Activated naive CD4-positive, alpha-beta T cell treated with anti-CD3 and anti-CD28 coated beads, Interleukin-2, amount 50 U/mL, for 24 hours (primary cell): ENCODE measurements around the gene NCK2.

Experiments
- H3K27ac Mint-ChIP-seq: one replicate; pipeline ENCODE4 v1.8.0; 2021; ENCODE audit warnings: mild to moderate bottlenecking, mixed read lengths
- H3K27me3 Mint-ChIP-seq: one replicate; pipeline ENCODE4 v1.8.0; 2021; ENCODE audit warnings: mixed read lengths
- H3K36me3 Mint-ChIP-seq: one replicate; pipeline ENCODE4 v1.8.0; 2021; ENCODE audit warnings: mixed read lengths
- H3K4me1 Mint-ChIP-seq: one replicate; pipeline ENCODE4 v1.8.0; 2021; ENCODE audit warnings: mixed read lengths
- H3K4me3 Mint-ChIP-seq: one replicate; pipeline ENCODE4 v1.8.0; 2021; ENCODE audit warnings: mild to moderate bottlenecking, mixed read lengths
- H3K9me3 Mint-ChIP-seq: one replicate; pipeline ENCODE4 v1.8.0; 2021; ENCODE audit warnings: mixed read lengths

The NCK2 gene

DNA sequence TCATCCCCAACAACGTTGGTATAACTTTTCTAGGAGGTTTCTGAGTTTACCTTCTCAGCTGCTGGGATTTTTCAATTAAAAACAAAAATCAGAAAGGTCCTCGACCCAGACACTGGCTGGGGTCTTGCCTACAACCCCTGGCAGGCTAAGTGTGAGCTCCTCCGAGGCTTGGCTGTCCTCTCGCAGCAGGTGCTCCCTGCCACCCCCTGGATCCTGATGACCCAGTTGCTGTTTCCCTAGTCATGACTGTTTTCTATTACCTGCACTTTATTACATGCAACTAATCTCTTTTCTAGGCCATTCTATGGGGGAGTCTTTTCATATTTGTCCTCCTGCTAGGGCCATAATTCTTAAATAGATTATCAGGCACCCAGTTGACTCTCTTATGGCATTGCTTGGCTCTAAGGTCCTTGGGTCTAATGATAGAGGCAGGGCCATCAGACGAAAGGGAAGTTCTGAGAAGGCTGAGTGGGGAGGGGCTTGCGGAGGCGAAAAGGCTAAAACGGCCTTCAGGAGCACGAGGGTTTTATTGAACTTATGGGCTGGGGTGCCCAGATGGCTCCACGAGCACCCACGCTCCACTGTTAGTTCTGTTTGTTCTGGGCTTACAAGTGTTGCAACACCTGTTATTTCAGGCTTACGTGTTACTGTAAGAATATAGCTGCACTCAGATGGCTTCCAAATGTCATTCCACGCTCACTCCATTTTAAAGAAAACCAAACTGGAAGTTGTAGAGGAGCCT, 166.0 kb downstream of the NCK2 start:
- Mint-ChIP-seq H3K9me3 (no peaks in the 10 kb centered on the region), H3K36me3 (peaks cover 8% of the 10 kb centered on the region), H3K27ac (no peak overlapping the region), H3K27me3 (no peaks in the 10 kb centered on the region), H3K4me1 (peaks cover 44% of the 10 kb centered on the region), H3K4me3 (no peak overlapping the region)

DNA sequence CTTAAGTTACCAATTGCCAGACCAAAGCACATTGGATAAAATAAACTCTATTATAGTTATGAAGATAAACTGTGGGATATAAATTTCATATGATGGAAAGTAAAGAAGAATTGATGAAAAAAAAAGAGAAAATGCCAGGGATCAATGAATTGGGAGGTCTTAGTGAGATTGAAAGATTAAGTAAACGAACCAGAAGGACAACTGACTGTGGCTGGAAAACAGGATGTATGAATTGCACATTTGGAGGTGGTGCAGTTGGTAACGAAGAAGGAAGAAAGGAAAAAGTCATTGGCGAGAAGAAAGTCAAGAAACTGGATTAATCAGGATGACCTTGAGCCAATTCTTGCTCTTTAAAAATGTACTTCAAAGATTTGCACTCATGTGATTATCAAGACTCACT, 166.7 kb downstream of the NCK2 start:
- H3K9me3 Mint-ChIP-seq = no peaks in the 10 kb centered on the region
- H3K27me3 Mint-ChIP-seq = no peaks in the 10 kb centered on the region
- H3K27ac Mint-ChIP-seq = peak overlapping the region; percentile 74
- H3K36me3 Mint-ChIP-seq = peaks cover 9% of the 10 kb centered on the region
- H3K4me3 Mint-ChIP-seq = no peak overlapping the region
- H3K4me1 Mint-ChIP-seq = peaks cover 37% of the 10 kb centered on the region

DNA sequence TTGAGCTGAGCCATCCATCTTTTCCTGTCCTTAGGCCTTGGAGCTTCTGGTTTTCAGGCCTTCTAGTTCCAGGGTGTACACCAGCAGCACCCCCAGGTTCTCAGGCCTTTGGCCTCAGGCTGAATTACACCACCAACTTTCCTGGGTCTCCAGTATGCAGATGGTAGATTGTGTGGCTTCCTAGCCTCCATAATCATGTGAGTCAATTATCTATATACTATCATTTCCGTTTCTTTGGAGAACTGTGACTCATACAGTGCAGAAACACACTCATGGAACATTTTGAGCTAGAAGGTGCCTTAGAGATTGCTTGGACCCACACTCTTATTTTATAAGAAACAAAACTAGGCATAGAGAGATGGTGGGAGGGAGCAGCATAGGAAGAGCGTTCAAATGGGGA, 167.4 kb downstream of the NCK2 start:
- Mint-ChIP-seq H3K4me3 (no peak overlapping the region), H3K27ac (peak overlapping the region; percentile 7)

DNA sequence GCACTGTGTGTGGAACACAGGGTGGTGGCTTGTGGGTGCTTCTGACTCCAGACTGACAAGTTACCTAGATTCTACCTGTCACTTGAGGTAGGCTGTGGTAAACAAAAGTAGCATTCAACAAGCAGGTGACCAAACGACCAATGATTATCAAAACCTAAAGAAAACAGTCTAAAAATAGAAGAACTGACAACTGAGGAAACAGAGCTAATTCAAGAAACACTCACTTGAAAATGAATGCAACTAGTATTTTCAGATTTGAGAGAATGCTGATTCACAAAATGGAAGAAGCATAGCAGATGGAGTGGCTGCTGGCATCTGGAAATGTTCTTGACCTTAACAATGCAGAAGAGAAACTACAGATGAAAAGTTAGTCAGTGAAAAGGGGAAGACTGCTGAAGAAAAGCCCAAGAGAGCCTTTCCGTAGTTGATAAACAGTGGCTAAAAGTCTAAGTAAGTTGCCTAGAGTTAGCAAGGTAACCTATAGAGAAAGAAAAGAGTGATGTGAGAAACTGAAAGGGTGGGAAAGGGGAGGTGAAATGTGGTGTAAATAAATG, 170.4 kb downstream of the NCK2 start:
- Mint-ChIP-seq H3K9me3 (no peaks in the 10 kb centered on the region), H3K4me1 (peaks cover 36% of the 10 kb centered on the region), H3K27ac (no peak overlapping the region), H3K4me3 (no peak overlapping the region), H3K36me3 (peaks cover 9% of the 10 kb centered on the region), H3K27me3 (no peaks in the 10 kb centered on the region)

More for the DNA sequence above, 167.4 kb downstream of the NCK2 start:
- Mint-ChIP-seq H3K9me3 (no peaks in the 10 kb centered on the region), H3K36me3 (peaks cover 9% of the 10 kb centered on the region), H3K4me1 (peaks cover 30% of the 10 kb centered on the region), H3K27me3 (no peaks in the 10 kb centered on the region)

DNA sequence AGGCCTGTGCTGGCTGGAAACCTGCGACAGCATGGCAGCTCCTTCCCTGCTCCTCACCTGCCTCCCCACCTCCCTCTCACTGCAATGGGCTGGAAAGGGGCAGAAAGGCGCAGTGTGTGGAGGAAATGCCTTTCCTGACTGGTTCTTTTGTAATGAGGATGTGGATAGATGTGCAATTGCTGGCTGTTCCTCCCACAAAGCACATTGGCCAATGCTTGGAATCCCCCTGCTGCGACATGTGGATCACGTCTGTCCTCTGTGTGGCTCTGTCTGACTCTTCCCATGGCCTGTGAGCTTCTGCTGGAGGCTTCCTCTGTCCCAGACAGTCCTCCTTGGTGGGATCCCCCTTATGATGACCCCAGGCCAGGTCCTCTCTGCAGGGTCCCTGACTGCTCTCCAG, 172.5 kb downstream of the NCK2 start:
- Mint-ChIP-seq H3K4me1 (peaks cover 34% of the 10 kb centered on the region), H3K4me3 (no peak overlapping the region), H3K27ac (no peak overlapping the region), H3K9me3 (no peaks in the 10 kb centered on the region), H3K27me3 (no peaks in the 10 kb centered on the region), H3K36me3 (peaks cover 7% of the 10 kb centered on the region)

DNA sequence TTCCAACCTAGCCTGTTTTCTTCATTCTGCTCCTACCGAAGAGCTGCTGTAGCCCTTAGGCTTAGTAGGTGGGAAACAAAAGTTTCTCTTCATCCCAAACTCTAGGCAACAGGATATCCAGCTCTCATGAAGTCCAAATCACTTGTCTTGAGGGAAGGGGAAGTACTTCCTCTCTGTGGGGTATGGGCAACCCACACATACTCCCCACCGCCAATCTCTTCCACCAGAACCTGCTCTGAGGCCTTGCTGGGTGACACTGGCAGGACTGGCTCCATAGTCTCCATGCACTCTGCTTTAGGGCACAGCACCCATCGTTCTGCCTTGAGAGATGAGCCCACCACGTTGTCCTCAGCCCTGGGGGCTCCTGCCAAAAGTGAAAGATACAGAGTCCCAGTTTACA, 173.0 kb downstream of the NCK2 start:
- Mint-ChIP-seq H3K4me1 (peaks cover 32% of the 10 kb centered on the region), H3K27ac (no peak overlapping the region), H3K4me3 (no peak overlapping the region), H3K27me3 (no peaks in the 10 kb centered on the region), H3K9me3 (no peaks in the 10 kb centered on the region), H3K36me3 (peaks cover 7% of the 10 kb centered on the region)

DNA sequence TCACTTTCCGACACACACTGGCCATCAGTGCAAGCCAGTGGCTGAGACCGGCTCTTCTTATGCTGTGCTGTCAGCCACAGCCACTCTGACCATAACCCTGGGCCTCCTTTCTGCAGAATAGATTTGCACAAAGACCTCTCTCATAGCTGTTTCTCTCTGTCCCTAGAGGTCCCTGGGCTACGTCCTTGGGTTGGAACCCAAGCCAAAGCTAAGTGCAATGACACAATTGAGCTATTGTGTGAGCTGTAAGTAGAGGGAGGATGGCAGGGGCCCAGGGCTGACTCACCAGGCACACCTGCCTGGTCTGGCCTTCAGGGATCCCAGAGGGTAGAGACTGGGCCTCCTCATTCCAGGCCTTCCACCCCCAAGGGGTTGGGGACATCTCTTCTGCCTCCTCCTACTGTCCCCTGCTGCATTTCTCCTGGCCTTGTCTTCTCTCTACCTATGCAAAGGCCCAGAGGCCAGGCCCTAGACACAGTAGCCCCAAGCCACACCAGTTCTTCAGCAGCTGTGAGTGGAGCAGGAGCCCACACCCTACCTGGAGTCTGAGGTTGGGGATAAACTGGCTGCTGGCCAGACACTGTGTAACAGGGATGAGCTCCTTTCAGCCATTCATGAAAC, 174.6 kb downstream of the NCK2 start:
- Mint-ChIP-seq H3K27ac (no peak overlapping the region), H3K27me3 (no peaks in the 10 kb centered on the region), H3K4me1 (peaks cover 45% of the 10 kb centered on the region), H3K36me3 (peaks cover 5% of the 10 kb centered on the region), H3K4me3 (no peak overlapping the region), H3K9me3 (no peaks in the 10 kb centered on the region)

DNA sequence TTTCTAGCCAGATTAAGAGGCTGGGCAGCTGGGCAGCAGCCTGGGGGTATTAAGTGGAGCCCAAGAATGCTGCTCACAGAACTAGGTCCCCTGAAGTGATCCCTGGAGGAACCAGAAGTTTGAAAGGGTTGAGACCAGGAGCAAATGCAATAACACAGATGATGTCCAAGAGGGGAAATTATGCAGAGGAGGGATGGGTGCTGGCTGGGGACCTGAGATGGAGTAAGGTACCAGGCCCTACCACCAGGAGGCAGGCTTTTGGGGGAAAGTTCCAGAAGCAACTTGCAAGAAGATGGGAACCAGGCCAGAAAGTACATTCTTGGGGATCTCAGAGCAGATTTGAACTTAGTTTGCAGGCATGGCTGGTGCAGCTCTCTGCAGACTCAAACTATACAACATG, 175.1 kb downstream of the NCK2 start:
- Mint-ChIP-seq H3K27ac (no peak overlapping the region), H3K4me1 (peaks cover 50% of the 10 kb centered on the region), H3K4me3 (no peak overlapping the region)

DNA sequence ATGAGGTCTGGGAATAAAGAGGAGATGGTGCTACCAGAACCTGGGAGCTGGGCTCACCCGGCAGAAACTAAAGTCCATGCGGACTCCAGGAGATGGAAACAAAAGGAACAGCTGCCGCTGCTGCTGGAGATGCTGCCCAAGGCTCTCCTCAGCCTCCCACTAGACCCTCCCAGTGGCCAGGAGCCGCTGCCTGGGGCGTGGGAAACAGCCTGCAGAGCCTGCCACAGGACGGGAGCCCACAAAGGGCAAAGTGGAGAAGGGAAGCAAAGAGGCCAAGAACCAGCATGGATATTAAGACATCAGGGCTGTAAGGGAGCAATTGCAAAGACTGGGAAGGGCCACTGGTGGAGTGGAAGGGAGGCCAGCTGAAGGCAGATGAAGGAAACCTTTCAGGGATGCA, 179.6 kb downstream of the NCK2 start:
- Mint-ChIP-seq H3K27ac (no peak overlapping the region), H3K36me3 (no peaks in the 10 kb centered on the region), H3K4me1 (peaks cover 76% of the 10 kb centered on the region), H3K4me3 (no peak overlapping the region), H3K9me3 (no peaks in the 10 kb centered on the region), H3K27me3 (no peaks in the 10 kb centered on the region)

More for the DNA sequence above, 175.1 kb downstream of the NCK2 start:
- Mint-ChIP-seq H3K9me3 (no peaks in the 10 kb centered on the region), H3K36me3 (peaks cover 3% of the 10 kb centered on the region), H3K27me3 (no peaks in the 10 kb centered on the region)

DNA sequence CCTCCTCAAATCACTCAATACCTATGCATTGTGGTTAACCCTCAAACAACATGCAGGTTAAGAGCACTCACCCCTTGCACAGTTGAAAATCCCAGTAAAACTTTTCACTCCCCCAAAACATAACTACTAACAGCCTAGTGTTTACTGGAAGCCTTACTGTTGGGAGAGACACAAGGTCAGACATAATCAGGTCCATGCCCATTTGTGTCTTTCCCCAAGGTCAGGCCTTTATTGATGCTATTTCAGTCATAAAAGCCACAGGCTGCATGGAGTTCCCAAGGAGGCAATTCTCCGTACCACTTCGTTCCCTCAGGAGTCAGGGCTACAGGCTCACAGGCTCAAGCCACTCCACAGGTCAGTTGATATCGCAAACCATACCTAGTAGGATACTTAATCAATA, 180.2 kb downstream of the NCK2 start:
- Mint-ChIP-seq H3K4me3 (no peak overlapping the region), H3K27ac (no peak overlapping the region), H3K4me1 (peaks cover 77% of the 10 kb centered on the region), H3K36me3 (no peaks in the 10 kb centered on the region), H3K27me3 (no peaks in the 10 kb centered on the region), H3K9me3 (no peaks in the 10 kb centered on the region)

DNA sequence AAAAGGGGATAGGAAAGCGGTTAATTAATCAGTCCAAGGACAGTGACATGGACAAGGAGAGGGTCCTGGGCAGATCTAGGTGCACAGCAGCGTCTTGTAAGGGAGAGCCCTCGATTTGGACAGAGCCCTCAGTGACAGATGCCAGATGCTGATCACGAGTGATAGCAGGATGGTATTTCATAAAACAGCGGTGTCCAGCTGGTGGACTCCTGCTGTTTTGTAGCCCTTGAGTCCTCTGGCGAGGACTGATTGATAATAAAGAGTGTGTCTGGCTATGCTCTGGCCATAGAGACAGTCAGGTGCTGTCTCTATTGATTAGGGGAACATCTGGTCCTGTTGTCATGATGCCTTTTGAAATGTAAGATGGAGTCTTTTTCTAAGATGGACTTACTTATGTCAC, 180.7 kb downstream of the NCK2 start:
- Mint-ChIP-seq H3K36me3 (no peaks in the 10 kb centered on the region), H3K27ac (no peak overlapping the region), H3K4me1 (peaks cover 77% of the 10 kb centered on the region)

DNA sequence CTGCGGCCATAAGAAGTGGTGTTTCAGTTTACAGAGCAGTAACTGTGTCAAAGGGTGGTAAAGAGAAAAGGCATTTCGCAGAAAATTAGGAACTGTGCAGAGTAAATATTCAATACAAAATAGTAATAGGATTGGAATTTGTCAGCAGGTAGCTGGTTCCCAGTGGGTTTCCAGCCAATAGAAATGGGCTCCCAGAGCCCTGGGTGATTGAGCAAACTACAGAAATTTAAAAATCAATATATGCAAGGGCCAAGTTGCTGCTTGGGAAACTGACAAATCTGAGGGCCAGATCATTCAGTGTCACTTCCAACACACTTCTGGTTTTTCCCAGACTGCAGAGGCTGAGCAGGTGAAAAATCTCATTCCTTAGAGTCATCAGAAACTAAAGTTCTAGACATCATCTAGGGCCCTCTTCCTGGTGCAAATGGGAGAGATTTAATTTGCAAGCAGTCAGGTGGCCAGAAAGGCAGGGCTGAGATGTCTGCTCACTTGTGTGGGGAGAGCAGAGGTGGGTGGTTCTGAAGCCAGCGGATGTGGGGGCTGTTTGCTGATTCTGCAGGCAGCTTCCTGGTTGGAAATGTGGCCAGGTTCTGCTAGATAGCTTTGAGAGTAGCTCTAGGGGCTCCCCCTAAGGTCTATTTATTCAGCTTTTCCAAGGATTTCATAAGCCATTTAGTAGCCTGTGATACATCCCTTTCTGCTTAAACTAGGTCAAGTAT, 182.4 kb downstream of the NCK2 start:
- Mint-ChIP-seq H3K4me3 (peak overlapping the region; percentile 30), H3K9me3 (no peaks in the 10 kb centered on the region), H3K27ac (peak overlapping the region; percentile 77), H3K4me1 (peaks cover 90% of the 10 kb centered on the region), H3K27me3 (no peaks in the 10 kb centered on the region), H3K36me3 (no peaks in the 10 kb centered on the region)

More for the DNA sequence above, 180.7 kb downstream of the NCK2 start:
- Mint-ChIP-seq H3K27me3 (no peaks in the 10 kb centered on the region), H3K4me3 (no peak overlapping the region), H3K9me3 (no peaks in the 10 kb centered on the region)

DNA sequence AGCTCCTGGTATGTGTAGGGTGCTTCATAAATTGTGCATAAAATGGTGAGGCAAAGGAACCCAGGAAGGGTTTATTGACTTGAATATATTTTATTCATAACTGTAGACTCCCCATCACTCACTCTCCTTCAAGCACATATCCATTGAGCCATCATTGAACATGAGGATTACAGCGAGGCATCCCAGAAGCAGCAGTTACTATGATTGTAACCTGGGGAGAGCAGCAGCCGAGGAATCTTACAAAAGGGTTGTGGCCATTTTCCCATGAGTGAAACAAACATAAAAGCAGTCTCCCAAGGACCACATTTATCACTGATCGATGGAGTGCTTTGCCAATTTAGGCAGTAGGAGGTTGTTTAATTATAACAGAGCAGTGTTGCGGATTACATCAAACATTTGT, 183.4 kb downstream of the NCK2 start:
- peaks cover 86% of the 10 kb centered on the region for H3K4me1 Mint-ChIP-seq
- no peaks in the 10 kb centered on the region for H3K36me3 Mint-ChIP-seq
- H3K27ac Mint-ChIP-seq = peak overlapping the region; percentile 49
- H3K9me3 Mint-ChIP-seq = no peaks in the 10 kb centered on the region
- H3K4me3 Mint-ChIP-seq = peak overlapping the region; percentile 26
- no peaks in the 10 kb centered on the region for H3K27me3 Mint-ChIP-seq

DNA sequence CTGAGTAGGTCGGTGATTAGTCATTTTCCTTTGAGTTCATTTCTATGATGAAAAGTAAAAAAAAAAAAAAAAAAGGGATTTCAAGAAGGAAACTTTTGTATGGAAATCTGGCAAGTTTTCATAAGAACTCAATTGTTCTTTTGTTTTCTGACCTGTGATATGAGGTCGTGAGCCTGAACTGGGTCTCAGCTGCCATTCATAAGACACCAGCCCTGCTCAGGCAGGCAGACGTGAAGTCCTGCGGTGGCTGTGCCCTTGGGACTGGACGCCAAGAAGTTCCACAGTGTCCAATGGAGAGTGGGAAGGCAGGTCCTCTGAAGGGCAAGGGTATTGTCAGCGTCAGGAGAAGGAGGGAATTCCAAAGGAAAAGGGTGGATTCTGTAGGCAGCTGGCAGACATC, 183.9 kb downstream of the NCK2 start:
- peaks cover 81% of the 10 kb centered on the region for H3K4me1 Mint-ChIP-seq
- no peaks in the 10 kb centered on the region for H3K36me3 Mint-ChIP-seq
- peak overlapping the region; percentile 84 for H3K27ac Mint-ChIP-seq
- H3K9me3 Mint-ChIP-seq = no peaks in the 10 kb centered on the region
- no peaks in the 10 kb centered on the region for H3K27me3 Mint-ChIP-seq
- H3K4me3 Mint-ChIP-seq = no peak overlapping the region

DNA sequence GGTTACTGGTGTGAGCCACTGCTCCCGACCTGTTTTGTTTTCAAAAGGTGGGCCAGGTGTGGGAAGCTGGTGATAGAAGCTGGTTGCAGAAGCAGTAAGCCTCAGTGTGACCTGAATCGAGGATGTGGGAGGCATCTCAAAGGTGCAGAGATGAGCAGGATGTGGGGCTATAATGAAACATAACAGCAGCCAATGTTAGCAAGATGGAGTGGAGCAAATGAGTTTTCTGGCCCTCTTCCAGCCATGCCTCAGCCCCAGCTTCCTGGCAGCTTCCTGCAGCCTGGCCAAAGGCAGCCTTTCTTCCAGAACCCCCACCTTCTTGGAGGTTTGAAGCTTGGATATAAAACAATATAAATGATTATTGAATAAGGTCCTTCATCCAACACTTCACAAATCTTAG, 184.8 kb downstream of the NCK2 start:
- H3K36me3 Mint-ChIP-seq = no peaks in the 10 kb centered on the region
- no peaks in the 10 kb centered on the region for H3K27me3 Mint-ChIP-seq
- peaks cover 74% of the 10 kb centered on the region for H3K4me1 Mint-ChIP-seq
- peak overlapping the region; percentile 57 for H3K4me3 Mint-ChIP-seq
- peak overlapping the region; percentile 84 for H3K27ac Mint-ChIP-seq
- H3K9me3 Mint-ChIP-seq = no peaks in the 10 kb centered on the region

DNA sequence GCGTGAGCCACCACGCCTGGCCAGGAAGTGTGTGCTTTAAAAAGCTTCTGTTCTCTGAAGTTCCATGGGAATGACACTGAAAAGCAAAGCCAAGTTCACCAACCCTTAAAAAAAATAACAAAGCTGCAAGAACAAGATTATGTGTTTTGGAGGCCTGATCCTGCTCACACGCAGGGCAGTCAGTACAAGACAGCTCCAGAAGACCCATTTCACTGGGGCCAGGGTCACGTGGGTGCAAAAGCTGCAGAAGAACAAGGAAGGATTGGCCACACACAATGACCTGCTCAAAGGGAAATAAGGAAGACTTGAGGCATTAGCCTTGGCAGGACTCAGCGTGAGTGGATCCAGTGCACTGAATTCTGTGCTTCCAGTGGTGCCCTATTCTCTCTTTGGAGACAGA, 187.9 kb downstream of the NCK2 start:
- no peaks in the 10 kb centered on the region for H3K9me3 Mint-ChIP-seq
- H3K27ac Mint-ChIP-seq = no peak overlapping the region
- peaks cover 46% of the 10 kb centered on the region for H3K4me1 Mint-ChIP-seq
- no peaks in the 10 kb centered on the region for H3K27me3 Mint-ChIP-seq
- no peaks in the 10 kb centered on the region for H3K36me3 Mint-ChIP-seq
- no peak overlapping the region for H3K4me3 Mint-ChIP-seq
